Astrocyte of the spinal cord (primary cell): ENCODE measurements around the gene RAB25.

Source experiments
- DNase-seq: peaks from one replicate; pipeline ENCODE4 v3.0.0; 2011; ENCODE audit warnings: low read depth, low spot score
- H3K4me3 ChIP-seq: 2 replicates; pipeline ENCODE4 v1.5.1; 2011; ENCODE audit warnings: low read depth, mild to moderate bottlenecking, low read length, moderate library complexity
- in situ Hi-C: cut with HindIII; loops from 2 replicates; pipeline ENCODE4 v1.10.0; 2017; ENCODE audit warnings: low sequenced_read_pairs
- TF ChIP-seq, protein P1 (sequence below): IDR thresholded peaks from 2 replicates; pipeline ENCODE4 v1.5.1; 2012; ENCODE audit warnings: low read depth, mild to moderate bottlenecking, low read length, inconsistent platforms

The RAB25 gene

GRCh38 chr1:156060937-156061636 lies at the start of gene RAB25:
Gene RAB25 (plus strand): TSS chr1:156061160. CDS start chr1:156061401, 241 bp downstream.
- no peak for DNase-seq
- TF ChIP-seq, protein P1, sequence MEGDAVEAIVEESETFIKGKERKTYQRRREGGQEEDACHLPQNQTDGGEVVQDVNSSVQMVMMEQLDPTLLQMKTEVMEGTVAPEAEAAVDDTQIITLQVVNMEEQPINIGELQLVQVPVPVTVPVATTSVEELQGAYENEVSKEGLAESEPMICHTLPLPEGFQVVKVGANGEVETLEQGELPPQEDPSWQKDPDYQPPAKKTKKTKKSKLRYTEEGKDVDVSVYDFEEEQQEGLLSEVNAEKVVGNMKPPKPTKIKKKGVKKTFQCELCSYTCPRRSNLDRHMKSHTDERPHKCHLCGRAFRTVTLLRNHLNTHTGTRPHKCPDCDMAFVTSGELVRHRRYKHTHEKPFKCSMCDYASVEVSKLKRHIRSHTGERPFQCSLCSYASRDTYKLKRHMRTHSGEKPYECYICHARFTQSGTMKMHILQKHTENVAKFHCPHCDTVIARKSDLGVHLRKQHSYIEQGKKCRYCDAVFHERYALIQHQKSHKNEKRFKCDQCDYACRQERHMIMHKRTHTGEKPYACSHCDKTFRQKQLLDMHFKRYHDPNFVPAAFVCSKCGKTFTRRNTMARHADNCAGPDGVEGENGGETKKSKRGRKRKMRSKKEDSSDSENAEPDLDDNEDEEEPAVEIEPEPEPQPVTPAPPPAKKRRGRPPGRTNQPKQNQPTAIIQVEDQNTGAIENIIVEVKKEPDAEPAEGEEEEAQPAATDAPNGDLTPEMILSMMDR, result no peak
- in situ Hi-C loops, result no loop called here
- H3K4me3 ChIP-seq, result no peak within 1 kb of the TSS

- H3K4me3 ChIP-seq, result no peak overlapping the region
- in situ Hi-C loops, result no loop called here
- no peak for DNase-seq
- TF ChIP-seq, protein P1, result no peak
Observed at GRCh38 chr1:156012051-156012817, 48.7 kb upstream of the RAB25 start.

- no peak for DNase-seq
- no peak overlapping the region for H3K4me3 ChIP-seq
- TF ChIP-seq, protein P1, result no peak
- in situ Hi-C loops, result no loop called here
Observed at GRCh38 chr1:156014829-156015228, 46.1 kb upstream of the RAB25 start.

DNA sequence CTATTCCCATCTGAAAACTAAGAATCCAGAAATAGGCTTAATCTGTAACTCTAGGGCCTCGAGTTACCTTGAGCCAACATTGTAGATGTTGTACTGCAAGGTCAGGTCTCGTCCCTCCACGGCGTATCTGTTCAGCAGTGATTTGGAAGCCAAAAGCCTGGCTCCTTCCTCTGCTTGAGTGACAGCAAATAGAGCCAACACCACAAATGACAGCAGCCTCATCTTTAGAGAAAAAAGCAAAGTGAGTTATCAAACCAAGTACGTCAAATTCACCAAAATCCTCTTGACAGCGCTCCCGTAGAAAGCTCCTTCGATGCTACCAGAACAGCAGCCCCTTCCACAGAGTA lies 41.0 kb upstream of the RAB25 start:
- in situ Hi-C loops, result no loop called here
- peak overlapping the region; percentile 76 for H3K4me3 ChIP-seq
- DNase-seq, result no peak

GRCh38 chr1:156020293-156021092 lies 40.5 kb upstream of the RAB25 start, which contains the start of gene SSR2:
Gene SSR2 (minus strand): TSS chr1:156020951. CDS start chr1:156020167, 784 bp downstream.
- peak; percentile 92 for DNase-seq
- peak within 1 kb of the TSS; percentile 76 for H3K4me3 ChIP-seq
- in situ Hi-C loops, result no loop called here
- TF ChIP-seq, protein P1, result no peak

More for the DNA sequence above, 41.0 kb upstream of the RAB25 start:
- TF ChIP-seq, protein P1, result no peak

DNA sequence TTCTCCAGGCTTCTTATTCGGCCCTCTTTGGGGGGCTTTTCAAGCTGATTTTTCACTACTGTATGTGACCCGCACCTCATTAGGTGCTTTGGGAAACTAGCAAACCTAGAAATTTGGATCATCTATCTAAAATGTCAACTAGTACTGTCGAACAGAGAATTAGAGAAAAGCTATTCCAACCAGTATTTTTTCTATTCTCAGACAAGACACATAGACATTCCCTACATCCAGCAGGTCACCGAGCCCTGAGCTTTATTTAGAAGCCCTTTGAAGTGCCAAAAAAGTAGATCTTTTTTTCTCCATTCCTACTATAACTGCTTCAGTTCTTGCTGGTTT lies 39.9 kb upstream of the RAB25 start:
- no peak for DNase-seq
- TF ChIP-seq, protein P1, result no peak
- in situ Hi-C loops, result no loop called here
- peak overlapping the region; percentile 76 for H3K4me3 ChIP-seq
